ENCODE data around the gene ZG16B. TPM values are rescaled to one million over a fixed set of nuclear protein-coding genes. Genes with fewer than 3 reads are reported as not detected.

ZG16B gene
- total and polyA plus RNA-seq, 2 donors (not counting 1 experiment from before 2014, with no cell fraction given): not detected

DNA sequence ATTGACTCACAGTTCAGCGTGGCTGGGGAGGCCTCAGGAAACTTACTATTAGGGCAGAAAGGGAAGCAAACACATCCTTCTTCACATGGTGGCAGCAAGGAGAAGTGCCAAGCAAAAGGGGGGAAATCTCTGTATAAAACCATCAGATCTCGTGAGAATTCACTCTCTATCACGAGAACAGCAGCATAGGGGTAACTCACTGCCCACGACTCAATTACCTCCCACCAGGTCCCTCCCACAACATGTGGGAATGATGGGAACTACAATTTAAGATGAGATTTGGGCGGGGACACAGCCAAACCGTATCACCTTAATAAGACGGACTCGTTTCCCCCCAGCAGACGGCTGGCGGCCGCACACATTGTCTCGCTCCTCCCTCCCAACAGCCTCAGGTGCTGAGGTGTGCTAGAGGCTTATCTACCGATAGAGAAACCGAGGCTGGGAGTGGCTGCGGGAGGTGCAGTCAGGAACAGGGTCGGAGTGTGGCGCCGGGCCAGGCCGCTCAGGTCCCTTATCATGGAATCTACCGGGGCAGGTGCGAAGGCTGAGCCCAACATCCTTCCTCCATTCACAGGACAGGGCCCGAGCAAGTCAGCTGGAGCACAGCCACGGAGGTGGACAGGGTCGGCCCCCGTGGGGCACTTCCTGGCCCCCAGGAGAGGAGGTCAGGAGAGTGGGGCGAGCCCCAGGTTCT is 4.9 kb upstream of the ZG16B start:
- Histone ChIP-seq H3K79me2 (ENCODE audit: control insufficient read depth, insufficient read depth, low read length) (no peaks in the 10 kb centered on the region), H4K20me1 (ENCODE audit: control insufficient read depth, extremely low read depth, insufficient read depth, low read length) (no peaks in the 10 kb centered on the region), H3K36me3 (ENCODE audit: control insufficient read depth, insufficient read depth, low read length) (no peaks in the 10 kb centered on the region), H3K4me2 (ENCODE audit: extremely low read depth, insufficient read depth, low read length) (no peak overlapping the region), H3K9ac (ENCODE audit: insufficient read depth, low read length) (no peak overlapping the region), H3K9me3 (ENCODE audit: control insufficient read depth, insufficient read depth, low read depth, low read length) (no peaks in the 10 kb centered on the region), H3K4me3 (replicated peaks in 1 of 4; ENCODE audit: control extremely low read depth in 1 of 4, insufficient read depth in 1 of 4, low read depth in 3 of 4, low read length in 4 of 4) (no peak overlapping the region), H3K4me1 (ENCODE audit: control insufficient read depth, extremely low read depth, insufficient read depth, low read length) (no peaks in the 10 kb centered on the region), H2AFZ (ENCODE audit: low read length) (no peak overlapping the region), H3K27ac (ENCODE audit: insufficient read depth, low read length) (no peak overlapping the region), H3K27me3 (ENCODE audit: control insufficient read depth, insufficient read depth, low read length) (peaks cover 17% of the 10 kb centered on the region)
- DNase-seq (ENCODE audit: low read depth in 2 of 2): no peak
- TF ChIP-seq, protein P1, sequence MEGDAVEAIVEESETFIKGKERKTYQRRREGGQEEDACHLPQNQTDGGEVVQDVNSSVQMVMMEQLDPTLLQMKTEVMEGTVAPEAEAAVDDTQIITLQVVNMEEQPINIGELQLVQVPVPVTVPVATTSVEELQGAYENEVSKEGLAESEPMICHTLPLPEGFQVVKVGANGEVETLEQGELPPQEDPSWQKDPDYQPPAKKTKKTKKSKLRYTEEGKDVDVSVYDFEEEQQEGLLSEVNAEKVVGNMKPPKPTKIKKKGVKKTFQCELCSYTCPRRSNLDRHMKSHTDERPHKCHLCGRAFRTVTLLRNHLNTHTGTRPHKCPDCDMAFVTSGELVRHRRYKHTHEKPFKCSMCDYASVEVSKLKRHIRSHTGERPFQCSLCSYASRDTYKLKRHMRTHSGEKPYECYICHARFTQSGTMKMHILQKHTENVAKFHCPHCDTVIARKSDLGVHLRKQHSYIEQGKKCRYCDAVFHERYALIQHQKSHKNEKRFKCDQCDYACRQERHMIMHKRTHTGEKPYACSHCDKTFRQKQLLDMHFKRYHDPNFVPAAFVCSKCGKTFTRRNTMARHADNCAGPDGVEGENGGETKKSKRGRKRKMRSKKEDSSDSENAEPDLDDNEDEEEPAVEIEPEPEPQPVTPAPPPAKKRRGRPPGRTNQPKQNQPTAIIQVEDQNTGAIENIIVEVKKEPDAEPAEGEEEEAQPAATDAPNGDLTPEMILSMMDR (conservative IDR thresholded peaks at IDR 0.05 in 1 of 2, IDR thresholded peaks at IDR 0.05 in 1 of 2; ENCODE audit: low read depth in 1 of 2, low read length in 2 of 2): no peak
- TF ChIP-seq EZH2 (IDR thresholded peaks at IDR 0.05; ENCODE audit: low read length, missing control alignments): no peak

DNA sequence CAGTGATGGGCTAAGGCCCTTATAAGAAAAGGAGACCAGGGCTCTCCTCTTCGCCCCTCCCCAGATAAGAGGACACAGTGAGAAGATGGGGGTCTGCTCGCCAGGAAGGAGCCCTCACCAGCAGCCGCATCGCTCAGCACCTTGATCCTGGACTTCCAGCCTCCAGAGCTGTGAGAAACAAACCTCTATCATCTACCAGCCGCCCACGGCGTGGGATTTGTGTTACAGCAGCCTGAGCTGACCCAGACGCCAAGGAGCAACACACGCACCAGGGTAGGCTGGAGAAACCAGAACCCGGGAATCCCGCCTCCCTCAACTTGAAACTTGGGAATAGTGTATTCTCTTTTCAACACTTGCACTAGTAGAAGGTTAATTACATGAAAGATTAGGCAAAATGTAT is 4.2 kb upstream of the ZG16B start:
- Histone ChIP-seq H3K4me1 (ENCODE audit: control insufficient read depth, extremely low read depth, insufficient read depth, low read length) (no peaks in the 10 kb centered on the region), H3K9ac (ENCODE audit: insufficient read depth, low read length) (no peak overlapping the region), H3K9me3 (ENCODE audit: control insufficient read depth, insufficient read depth, low read depth, low read length) (no peaks in the 10 kb centered on the region), H3K4me2 (ENCODE audit: extremely low read depth, insufficient read depth, low read length) (no peak overlapping the region), H3K36me3 (ENCODE audit: control insufficient read depth, insufficient read depth, low read length) (no peaks in the 10 kb centered on the region), H3K79me2 (ENCODE audit: control insufficient read depth, insufficient read depth, low read length) (no peaks in the 10 kb centered on the region), H4K20me1 (ENCODE audit: control insufficient read depth, extremely low read depth, insufficient read depth, low read length) (no peaks in the 10 kb centered on the region), H3K27me3 (ENCODE audit: control insufficient read depth, insufficient read depth, low read length) (peaks cover 17% of the 10 kb centered on the region), H2AFZ (ENCODE audit: low read length) (no peak overlapping the region), H3K27ac (ENCODE audit: insufficient read depth, low read length) (no peak overlapping the region), H3K4me3 (replicated peaks in 1 of 4; ENCODE audit: control extremely low read depth in 1 of 4, insufficient read depth in 1 of 4, low read depth in 3 of 4, low read length in 4 of 4) (no peak overlapping the region)
- TF ChIP-seq, protein P1 (conservative IDR thresholded peaks at IDR 0.05 in 1 of 2, IDR thresholded peaks at IDR 0.05 in 1 of 2; ENCODE audit: low read depth in 1 of 2, low read length in 2 of 2): no peak
- no peak for TF ChIP-seq EZH2 (IDR thresholded peaks at IDR 0.05; ENCODE audit: low read length, missing control alignments)
- no peak for DNase-seq (ENCODE audit: low read depth in 2 of 2)

DNA sequence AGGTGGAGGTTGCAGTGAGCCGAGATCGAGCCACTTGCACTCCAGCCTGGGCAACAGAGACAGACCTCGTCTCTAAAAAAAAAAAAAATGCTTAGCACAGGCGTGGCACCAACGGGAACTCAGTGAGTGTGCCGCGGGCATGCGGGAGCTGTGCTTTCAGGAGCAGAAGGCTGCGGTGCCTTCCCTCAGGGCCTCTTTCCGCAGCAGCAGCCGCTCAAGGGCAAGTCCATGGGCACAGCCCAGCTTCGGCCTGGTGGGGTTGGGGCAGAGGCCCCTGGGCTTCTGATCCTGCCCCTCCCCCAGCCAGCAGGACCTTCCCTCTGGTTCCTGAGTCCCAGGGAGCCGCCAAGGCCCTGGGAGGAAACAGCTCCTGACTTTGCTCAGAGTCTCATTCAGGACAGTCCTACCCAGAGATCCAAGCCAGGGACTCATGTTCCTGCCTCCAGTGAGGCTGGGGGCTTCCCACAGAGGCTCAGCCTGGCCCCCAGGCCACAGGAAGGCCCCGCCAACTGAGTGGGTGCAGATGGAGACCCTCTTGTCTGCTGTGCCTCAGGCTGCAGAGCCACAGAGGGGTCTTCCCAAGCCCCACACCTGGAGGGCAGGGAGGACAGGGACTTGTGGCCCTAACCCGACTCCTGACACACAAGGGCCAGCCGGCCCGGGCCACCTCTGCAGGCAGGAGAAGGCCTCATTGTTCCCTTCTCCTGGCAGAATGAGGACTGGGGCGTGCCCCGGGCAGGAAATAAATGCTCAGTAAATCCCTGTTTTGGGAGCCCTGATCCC is 3.3 kb upstream of the ZG16B start:
- Histone ChIP-seq H3K4me2 (ENCODE audit: extremely low read depth, insufficient read depth, low read length) (no peak overlapping the region), H3K9me3 (ENCODE audit: control insufficient read depth, insufficient read depth, low read depth, low read length) (no peaks in the 10 kb centered on the region), H4K20me1 (ENCODE audit: control insufficient read depth, extremely low read depth, insufficient read depth, low read length) (no peaks in the 10 kb centered on the region), H3K27ac (ENCODE audit: insufficient read depth, low read length) (no peak overlapping the region), H3K36me3 (ENCODE audit: control insufficient read depth, insufficient read depth, low read length) (no peaks in the 10 kb centered on the region), H3K27me3 (ENCODE audit: control insufficient read depth, insufficient read depth, low read length) (peaks cover 15% of the 10 kb centered on the region), H3K79me2 (ENCODE audit: control insufficient read depth, insufficient read depth, low read length) (no peaks in the 10 kb centered on the region), H2AFZ (ENCODE audit: low read length) (no peak overlapping the region), H3K9ac (ENCODE audit: insufficient read depth, low read length) (no peak overlapping the region), H3K4me1 (ENCODE audit: control insufficient read depth, extremely low read depth, insufficient read depth, low read length) (no peaks in the 10 kb centered on the region), H3K4me3 (replicated peaks in 1 of 4; ENCODE audit: control extremely low read depth in 1 of 4, insufficient read depth in 1 of 4, low read depth in 3 of 4, low read length in 4 of 4) (no peak overlapping the region)
- no peak for DNase-seq (ENCODE audit: low read depth in 2 of 2)
- TF ChIP-seq EZH2 (IDR thresholded peaks at IDR 0.05; ENCODE audit: low read length, missing control alignments): no peak
- TF ChIP-seq, protein P1 (conservative IDR thresholded peaks at IDR 0.05 in 1 of 2, IDR thresholded peaks at IDR 0.05 in 1 of 2; ENCODE audit: low read depth in 1 of 2, low read length in 2 of 2): no peak
